ENCODE results near the gene CCRL2.
"Not testable (repeated sequence)": the region's sequence is repeated elsewhere in the genome, so short reads cannot be mapped to it uniquely, and the experiment has no call there.

CCRL2 gene

DNA sequence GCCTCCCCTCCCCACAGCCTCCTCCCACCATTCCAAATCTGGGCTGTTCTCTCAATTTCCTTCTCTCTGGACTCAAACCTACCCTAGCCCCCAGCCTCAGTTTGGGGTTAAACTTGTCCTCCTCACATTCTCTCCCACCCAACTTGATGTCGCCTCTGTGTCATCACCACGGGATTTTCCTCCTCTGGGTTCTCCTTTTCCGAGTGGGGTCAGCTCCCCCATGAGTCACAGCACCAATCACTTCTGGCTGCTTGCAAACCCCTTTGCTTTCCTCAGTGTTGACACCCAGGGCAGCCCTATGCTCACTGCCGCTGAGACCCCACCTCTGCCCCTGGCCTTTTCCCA, 644 bp upstream of the CCRL2 start:
- no peak for DNase-seq

DNA sequence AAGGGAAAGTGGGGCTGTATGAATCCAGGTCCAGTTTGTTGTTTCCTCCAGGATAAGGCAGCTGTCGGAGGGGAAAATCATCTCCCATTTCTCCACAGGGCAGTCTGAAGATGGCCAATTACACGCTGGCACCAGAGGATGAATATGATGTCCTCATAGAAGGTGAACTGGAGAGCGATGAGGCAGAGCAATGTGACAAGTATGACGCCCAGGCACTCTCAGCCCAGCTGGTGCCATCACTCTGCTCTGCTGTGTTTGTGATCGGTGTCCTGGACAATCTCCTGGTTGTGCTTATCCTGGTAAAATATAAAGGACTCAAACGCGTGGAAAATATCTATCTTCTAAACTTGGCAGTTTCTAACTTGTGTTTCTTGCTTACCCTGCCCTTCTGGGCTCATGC, 911 bp downstream of the CCRL2 start:
- no peak for DNase-seq

DNA sequence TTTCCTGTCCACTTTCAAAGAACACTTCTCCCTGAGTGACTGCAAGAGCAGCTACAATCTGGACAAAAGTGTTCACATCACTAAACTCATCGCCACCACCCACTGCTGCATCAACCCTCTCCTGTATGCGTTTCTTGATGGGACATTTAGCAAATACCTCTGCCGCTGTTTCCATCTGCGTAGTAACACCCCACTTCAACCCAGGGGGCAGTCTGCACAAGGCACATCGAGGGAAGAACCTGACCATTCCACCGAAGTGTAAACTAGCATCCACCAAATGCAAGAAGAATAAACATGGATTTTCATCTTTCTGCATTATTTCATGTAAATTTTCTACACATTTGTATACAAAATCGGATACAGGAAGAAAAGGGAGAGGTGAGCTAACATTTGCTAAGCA, 1.8 kb downstream of the CCRL2 start:
- no peak for DNase-seq

DNA sequence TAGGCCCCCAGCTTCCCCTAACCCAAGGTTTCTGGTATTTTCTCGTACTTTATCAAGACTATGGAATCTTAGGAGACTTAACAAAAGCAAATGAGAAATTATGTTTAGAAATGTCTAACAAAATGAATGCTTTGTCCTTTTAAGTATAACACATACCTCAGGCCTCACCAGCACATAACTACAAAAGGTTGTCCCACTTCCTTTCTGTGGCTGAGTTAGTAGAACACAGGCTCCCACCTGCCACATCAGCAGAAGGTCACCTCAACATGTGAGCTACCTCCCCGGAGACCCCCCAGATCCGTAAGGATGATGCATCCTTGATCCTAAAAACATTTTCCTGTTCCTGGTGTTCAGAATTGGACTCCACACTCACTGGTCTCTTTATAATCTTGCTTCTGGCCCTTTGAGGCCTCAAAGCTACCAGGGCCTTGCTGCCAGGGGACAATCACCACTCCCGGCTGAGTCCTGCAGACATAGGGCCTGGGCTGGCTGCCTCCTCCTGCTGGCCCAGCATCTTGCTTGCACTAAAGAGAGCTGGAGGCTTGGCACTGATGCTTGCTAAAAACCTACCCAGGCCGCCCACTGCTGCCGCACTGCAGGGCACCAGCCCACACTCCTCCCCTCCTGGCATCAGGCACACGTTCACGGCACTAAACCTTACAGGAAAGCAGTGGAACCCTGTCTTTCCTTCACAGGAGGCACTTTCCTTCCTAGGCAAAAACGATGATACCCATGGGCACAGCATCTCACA, 2.9 kb downstream of the CCRL2 start:
- no peak for DNase-seq

DNA sequence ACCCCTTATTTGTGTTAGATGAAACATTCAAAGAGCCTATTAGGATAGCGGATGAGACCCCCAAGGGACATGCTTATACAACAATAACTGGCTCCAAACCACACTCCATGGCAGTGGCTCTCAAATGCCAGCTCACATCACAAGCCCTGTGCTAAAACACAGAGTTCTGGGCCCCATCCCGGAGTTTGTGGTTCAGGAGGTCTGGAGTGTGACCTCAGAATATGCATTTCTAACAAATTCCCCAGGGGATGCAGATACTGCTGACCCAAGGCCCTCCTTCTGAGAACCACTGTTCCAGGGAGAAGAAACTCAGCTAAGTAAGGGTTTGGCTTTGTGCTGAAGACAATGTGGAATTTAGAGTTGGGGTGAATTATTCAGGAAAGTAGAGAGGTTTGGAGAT, 3.6 kb downstream of the CCRL2 start:
- DNase-seq = no peak

DNA sequence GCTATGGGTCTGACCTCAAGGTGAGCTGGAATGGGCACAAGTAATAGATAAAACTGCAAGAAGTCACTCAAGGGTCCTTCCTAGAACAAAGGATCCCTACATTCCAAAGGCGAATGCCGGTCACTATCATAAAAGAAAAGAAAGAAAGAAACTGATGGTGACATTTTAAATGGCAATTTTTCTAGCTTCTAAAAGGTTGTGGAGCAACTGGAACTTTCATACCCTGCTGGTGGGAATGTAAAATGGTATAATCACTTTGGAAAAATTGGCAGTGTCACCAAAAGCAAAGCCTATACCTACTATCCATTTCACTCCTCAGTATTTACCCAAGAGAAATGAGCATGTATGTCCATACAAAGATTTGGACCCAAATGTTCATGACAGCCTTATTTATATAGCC, 4.2 kb downstream of the CCRL2 start:
- DNase-seq = no peak

DNA sequence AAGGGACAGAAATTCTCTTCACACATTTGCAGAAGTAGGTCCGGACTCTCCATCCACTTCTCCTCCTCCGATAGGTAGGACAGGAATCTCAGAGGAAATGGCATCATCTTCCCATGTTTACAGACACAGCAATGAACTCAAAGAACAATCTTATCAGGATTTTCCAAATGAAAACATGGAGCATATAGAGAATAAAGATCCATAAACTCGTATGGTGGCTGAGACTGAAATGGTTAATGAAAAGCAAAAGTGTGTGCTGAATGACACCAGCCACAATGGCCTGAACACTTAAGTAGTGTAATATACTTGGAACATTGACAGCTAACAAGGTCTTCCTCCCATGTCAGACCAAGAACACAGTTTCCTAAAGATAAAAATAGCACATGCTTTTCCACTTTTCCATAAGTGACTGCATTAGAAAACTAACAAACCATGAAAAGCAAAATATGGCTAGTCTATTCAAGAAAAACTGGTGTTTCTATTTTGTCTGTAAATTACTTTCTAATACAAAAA, 5.8 kb downstream of the CCRL2 start:
- no peak for DNase-seq

DNA sequence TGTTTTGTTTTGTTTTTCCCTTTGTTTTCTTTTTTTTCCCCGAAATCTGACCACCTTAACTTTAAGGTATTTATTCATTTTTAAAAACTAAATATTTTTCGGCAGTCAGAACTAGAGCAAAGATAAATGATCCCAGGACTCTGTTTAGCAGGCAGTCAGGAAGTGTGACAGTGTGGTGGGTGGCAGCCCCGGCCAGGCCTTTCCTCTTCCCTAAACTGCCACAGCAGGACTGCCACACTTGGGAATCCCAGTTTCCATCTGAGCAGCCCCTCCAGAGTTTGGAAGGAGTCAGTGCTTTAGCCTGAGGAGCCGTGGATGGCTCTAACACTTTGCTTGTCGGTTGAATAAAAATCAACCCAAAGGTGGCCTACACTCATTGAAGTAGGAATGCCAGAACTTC, 6.9 kb downstream of the CCRL2 start:
- DNase-seq = no peak

DNA sequence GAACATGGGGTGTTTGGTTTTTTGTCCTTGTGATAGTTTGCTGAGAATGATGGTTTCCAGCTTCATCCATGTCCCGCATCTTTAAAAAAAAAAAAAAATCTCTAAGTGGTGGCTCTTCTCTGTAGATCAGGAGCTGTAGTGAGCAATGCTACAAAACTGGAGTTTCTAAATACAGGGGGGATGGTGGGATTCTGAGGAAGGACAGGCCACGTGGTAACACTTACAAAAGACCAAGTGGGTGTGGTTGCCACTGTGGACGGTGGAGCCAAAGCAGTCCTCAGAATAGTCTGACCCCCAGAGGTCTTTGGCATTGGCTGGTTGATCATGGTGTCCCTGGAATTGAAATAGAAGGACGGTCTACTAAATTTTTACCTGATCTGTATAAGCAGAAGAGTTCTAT, 7.7 kb downstream of the CCRL2 start:
- no peak for DNase-seq

DNA sequence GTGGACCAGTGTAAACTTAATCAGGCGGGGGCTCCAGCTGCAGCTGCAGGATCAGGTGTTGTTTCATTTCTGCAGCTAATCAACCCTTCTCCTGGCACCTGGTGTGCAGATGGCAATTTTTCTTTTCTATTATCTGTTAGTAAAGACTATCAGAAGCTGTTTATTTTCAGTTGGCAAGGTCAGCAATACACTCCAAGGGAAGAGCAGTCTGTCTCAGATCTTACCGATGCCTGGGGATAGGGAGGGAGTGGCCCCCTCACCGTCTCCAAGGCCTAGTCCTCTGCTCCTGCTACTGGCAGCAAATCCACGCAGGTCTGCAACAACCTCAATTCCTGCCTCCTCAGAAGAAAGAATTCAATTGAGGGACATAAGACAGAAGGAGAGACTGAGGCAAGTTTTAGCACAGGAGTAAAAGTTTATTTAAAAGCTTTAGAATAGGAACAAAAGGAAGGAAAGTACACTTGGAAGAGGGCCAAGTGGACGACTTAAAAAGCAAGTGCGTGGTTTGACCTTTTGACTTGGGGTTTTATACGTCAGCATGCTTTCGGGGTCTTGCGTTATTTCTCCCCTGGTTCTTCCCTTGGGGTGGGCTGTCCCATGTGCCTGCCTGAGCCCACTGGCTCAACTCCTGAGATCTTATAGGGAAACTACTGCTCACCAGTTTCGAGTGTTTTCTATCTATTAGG, 9.2 kb downstream of the CCRL2 start:
- DNase-seq = no peak

DNA sequence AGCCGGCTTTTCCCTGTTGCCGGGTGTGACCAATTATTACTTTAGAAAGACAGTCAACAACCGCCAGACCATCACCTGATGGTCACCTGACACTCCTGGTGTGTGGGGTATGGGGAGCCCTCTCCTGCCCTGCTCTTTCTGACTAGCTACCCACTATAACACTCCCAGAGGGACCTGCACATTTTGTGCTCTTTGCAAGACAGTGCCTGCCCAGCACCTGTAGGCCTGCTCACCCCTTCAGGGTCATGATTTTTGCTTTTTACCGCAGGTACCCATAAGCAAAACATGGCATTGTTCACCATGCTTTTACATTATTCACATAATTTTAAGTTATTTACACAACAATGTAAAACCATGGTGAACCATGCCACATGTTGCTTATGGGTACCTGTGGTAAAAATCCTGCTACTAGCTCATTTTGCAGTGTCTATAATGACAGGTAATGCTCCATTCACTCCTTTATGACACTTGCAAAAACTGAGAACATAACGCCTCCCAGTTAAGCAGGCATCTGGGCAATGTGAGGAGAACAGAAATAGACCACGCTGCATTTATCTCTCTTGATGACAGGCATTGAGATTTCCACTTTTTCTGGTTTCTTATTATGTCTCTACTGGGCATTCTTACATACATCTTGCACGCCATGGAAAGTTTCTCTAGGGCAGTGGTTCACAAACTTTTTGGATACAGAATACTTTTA, 9.9 kb downstream of the CCRL2 start:
- DNase-seq = no peak

DNA sequence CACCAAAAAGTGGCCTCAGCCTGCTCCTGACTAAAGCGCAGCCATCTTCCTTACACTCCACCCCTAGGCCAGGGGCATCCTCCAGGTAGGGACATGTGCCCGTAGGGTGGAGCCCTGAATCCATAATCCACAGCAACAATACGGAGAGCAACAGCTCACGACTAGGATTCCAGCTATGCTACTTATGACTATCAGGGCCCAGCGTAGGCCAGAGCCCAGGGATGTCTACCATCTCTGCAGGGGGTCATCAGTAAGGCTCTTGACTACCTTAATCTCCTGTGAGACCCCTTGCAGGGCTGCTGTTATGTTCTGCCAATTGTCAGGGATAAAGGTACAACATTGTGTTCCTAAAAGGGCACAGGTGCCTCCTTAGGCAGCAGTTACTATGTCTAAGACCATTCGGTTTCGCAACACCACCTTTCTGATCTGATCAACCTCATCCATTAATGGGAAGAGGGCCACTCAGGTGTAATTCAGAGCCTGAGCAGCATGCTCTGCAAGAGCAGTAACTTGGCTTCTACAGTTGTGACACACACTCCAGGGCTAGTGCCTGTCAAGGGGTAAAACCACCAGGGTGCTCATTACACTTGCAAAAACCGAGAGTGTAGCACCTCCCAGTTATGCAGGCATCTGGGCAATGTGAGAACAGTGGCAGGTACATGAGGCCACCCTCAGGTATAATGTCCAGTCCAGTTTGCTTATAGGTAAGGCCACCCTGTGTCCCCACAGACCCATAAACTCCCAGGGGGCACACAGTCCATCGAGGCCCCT, 11.0 kb downstream of the CCRL2 start:
- DNase-seq = no peak

DNA sequence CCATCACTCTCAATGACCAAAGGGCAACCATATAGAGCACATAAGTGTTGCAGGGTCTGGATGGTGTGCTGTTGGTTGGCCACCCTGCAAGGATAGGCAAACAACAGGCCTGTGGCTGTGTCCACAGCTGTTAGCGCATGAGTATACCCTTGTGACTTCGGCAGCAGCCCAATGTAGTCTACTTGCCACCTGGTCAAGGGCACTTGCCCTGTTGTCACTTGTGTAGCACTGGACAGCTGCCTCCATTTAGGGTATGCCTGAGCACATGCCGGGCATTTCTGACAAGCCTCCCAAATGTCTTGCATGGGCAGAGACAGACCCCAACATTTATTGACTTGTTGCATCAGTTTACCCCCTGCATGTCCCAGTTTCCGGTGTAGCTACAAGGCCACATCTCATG, 12.8 kb downstream of the CCRL2 start:
- DNase-seq = no peak

DNA sequence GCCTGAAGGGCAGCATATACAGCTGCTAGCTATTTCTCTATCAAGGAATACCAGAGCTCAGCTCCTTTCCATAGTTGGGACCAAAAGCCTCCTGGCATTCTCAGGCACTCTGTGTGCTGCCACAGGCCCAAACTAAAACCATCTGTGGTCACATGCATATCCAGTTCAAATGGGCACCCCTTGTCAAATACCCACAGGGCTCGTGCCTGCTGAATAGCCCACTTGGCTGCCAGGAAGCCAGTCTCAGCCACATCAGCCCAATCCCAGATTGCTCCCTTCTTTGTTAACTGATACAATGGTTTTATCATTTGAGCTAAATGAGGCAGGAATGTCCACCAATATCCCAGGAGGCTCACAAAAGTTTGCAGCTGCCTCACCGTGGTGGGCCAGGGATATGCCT, 13.9 kb downstream of the CCRL2 start:
- no peak for DNase-seq

DNA sequence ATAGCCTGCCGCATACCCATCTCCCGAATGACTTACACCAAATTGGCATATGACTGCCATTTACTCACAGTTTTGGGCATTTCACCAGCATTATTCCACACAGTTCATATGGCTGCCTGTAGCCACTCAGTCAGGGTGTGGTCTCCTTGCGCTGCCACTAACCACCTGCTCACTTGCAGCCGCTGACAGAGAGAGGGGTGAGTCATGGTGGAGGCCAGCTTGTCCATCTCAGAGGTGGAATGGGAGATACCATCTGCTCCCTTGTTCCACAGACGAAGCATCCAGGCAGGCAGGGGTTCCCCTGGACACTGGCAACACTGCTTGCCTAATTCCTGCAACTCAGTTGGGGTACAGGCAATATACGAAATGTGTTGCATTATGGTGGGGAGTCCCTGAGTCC, 15.6 kb downstream of the CCRL2 start:
- no peak for DNase-seq

DNA sequence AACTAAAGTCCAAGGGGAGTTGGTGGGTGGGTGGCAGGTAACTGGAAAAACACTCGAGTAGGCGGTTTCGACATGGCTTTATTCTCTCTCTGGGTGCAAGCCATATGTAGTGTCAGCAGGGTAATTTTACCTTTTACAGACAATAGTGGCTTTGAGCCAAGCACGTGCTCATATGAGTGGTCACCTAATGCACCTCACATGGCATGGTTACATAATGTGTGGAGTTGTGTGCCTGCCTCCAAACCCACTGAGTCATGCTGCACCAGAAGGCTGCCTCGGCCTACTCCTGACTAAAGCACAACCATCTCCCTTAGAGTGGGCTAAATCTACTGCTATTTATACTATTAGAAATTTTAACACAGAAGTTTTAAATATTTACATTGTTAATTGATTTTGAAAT, 16.5 kb downstream of the CCRL2 start:
- no peak for DNase-seq

DNA sequence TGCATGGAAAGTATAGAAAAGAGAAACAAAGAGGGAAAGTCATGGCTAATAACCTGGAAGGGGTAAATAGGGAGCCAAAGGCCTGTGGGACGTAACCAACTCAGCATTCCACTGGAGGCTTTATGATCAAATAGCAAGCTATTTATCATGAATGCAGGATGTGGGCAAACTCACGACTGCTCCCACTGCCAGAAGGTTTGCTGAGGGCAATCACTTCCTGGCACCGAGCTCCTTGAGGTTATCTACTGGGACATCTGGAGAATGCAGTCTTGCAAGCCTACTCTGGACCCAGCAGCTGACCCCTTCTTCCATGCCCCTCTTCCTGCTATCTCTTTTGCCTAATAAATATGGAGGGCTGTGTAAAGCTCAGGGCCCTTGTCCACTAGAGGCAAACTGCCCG, 19.4 kb downstream of the CCRL2 start:
- DNase-seq = not testable (repeated sequence)

DNA sequence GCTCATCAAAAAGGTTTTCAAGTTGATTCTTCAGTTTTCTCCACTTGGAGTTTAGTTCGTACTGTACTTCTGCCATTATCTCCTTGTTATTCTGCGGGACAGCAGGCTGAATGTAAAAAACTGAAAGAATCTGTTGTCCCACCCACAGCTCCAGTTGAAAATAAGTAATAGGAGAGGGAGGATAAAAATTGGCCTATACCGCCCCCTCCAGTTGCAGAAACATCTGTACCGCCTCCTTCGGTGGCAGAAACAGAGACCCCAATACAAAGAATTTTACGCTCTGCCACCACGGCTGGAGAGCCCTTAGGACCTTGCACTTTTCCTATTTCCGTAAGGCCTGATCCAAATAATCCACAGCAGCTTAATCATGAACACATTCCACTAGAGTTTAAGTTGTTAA, 20.3 kb downstream of the CCRL2 start:
- not testable (repeated sequence) for DNase-seq

DNA sequence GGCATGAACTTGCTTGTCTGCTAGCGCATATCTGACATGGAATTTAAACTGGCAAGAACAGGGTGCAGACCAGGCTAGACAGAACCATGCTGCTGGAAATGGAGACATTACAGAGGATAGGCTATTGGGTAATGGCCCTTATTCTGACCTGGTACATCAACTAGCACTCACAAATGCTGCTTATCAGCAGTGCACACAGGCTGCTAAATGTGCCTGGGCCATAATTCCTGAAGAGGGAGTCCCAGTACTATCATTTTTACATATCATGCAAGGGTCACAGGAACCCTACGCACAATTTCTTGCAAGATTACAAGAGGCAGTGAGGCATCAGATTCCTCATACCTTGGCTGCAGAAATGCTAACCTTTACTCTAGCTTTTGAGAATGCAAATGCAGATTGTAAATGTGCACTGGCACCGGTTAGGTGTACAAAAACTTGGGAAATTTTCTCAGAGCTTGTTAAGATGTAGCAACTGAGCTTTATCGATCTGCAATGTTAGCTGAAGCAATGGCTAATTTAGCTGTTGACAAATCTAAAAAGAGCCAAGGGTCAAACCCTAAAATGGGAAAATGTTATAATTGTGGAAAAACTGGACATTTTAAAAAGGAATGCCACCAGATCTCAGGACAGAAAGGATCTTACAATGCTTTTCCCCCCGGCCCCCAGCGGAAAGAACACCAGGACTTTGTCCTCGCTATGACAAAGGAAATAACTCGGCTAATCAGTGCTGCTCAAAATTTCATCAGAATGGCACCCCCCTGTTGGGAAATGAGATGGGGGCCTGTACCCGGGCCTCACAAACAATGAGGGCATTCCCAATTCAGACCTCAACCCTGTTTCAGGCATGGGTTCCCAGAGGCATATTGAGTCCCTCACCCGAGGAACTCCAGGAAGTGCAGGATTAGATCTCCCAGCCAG, 21.1 kb downstream of the CCRL2 start:
- no peak for DNase-seq

DNA sequence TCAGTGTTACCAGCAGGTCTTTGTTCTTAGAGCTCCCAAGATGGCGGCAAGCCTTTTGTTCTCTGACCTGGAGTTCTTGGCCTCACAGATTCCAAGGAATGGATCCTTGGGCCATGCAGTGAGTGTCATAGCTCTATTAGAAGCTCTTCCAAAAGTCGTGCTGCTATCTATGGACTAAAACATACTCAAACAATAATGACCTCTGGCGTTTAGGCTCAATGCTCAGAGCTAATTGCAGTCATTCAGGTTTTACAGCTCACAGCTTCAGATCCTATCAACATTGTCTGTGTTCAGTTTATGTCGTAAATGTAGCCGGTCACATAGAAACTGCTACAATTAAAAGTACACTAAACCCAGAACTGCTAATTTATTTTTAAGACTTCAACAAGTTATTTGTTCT, 22.2 kb downstream of the CCRL2 start:
- DNase-seq = no peak

DNA sequence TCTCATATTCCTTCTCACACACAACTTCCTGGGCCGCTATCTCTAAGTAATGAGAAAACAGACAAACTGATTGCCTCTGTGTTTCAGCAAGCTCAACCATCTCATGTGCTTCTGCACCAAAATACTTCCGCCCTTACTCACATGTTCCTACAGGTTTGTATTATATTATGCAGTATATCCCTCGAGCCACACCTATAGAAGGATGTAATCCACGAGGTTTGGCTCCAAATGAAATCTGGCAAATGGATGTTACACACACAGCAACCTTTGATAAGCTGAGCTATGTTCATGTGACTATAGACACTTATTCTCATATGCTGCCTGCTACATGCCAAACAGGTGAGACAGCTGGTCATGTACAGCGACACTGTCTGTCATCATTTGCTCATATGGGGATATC, 22.6 kb downstream of the CCRL2 start:
- DNase-seq = no peak

DNA sequence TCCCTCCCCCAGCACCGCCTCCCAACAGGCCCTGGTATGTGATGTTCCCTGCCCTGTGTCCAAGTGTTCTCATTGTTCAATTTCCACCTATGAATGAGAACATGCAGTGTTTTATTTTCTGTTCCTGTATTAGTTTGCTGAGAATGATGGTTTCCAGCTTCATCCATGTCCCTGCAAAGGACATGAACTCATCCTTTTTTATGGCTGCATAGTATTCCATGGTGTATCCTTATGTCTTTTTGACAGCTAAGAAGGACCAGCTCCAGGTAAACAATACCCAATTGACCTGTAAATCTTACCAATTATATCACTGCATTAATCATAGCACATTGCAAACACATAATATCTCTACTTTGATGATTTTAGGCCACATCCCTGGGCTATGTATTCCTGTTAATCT, 23.8 kb downstream of the CCRL2 start:
- not testable (repeated sequence) for DNase-seq

All from NCI-H187 (cell line).